Activated CD8-positive, alpha-beta memory T cell treated with anti-CD3 and anti-CD28 coated beads for 36 hours (primary cell): ENCODE results near the gene ALDH8A1. TPM values are rescaled to one million over a fixed set of nuclear protein-coding genes. Genes with fewer than 3 reads are reported as not detected.
"Not testable (repeated sequence)": the region's sequence is repeated elsewhere in the genome, so short reads cannot be mapped to it uniquely, and the experiment has no call there.

Source experiments
- CTCF ChIA-PET: fragments of 350-600 bp; sonication (Branson Sonifier 250); formaldehyde crosslinking; loops from one replicate; lab custom pipeline; 2021; ENCODE audit warnings: antibody characterized with exemption; lab: Charles Lee
- POLR2A ChIA-PET: fragments of 350-600 bp; sonication (Branson Sonifier 250); formaldehyde crosslinking; loops from one replicate; lab custom pipeline; 2021; ENCODE audit warnings: antibody characterized with exemption; lab: Charles Lee
- total RNA-seq, 2 experiments: library from RNA; stranded (reverse); gene quantifications; one replicate each; pipeline ENCODE4 v1.2.3, GENCODE V29; 2021

The ALDH8A1 gene
- total RNA-seq, 2 experiments from 2014 or later: 0.84 to 0.91 TPM

GRCh38 chr6:134921276-134921675 is 28.6 kb downstream of the ALDH8A1 start:
- CTCF ChIA-PET: no interaction called here

GRCh38 chr6:134920422-134920821 is 29.5 kb downstream of the ALDH8A1 start:
- ChIA-PET POLR2A (no interaction called here), CTCF (no interaction called here)

More at GRCh38 chr6:134921276-134921675, 28.6 kb downstream of the ALDH8A1 start:
- POLR2A ChIA-PET: no interaction called here

- POLR2A ChIA-PET: no interaction called here
- CTCF ChIA-PET: interaction anchor here (0.7 to 1.2 kb wide), 2 partner anchors 22 to 36 kb away, joined by 4 read pairs; no protein-coding TSS in a partner anchor
Observed at GRCh38 chr6:134918418-134918961, 31.4 kb downstream of the ALDH8A1 start.

- ChIA-PET CTCF (no interaction called here), POLR2A (no interaction called here)
Observed at GRCh38 chr6:134911547-134911946, 38.4 kb downstream of the ALDH8A1 start.

- POLR2A ChIA-PET: no interaction called here
- CTCF ChIA-PET: no interaction called here
Observed at GRCh38 chr6:134910593-134910935, 39.3 kb downstream of the ALDH8A1 start.

- CTCF ChIA-PET: interaction anchor here (0.5 to 0.7 kb wide), 2 partner anchors 31 to 447 kb away, joined by 3 read pairs; no protein-coding TSS in a partner anchor
- POLR2A ChIA-PET: no interaction called here
Observed at GRCh38 chr6:134909701-134910592, 40.0 kb downstream of the ALDH8A1 start.

- ChIA-PET CTCF (interaction anchor here (0.5 to 0.7 kb wide), 2 partner anchors 32 to 446 kb away, joined by 3 read pairs; no protein-coding TSS in a partner anchor), POLR2A (interaction anchor here (0.7 kb wide), 1 partner anchor 554 kb away, joined by 3 read pairs; no protein-coding TSS in a partner anchor)
Observed at GRCh38 chr6:134908906-134909516, 40.9 kb downstream of the ALDH8A1 start.

GRCh38 chr6:134904731-134905130 is 45.2 kb downstream of the ALDH8A1 start:
- POLR2A ChIA-PET, CTCF ChIA-PET: not testable (repeated sequence)

GRCh38 chr6:134903448-134903847 is 46.5 kb downstream of the ALDH8A1 start:
- ChIA-PET POLR2A (no interaction called here), CTCF (no interaction called here)

GRCh38 chr6:134902936-134903335 is 47.0 kb downstream of the ALDH8A1 start:
- CTCF ChIA-PET: no interaction called here
- POLR2A ChIA-PET: no interaction called here

- ChIA-PET POLR2A (no interaction called here), CTCF (no interaction called here)
Observed at GRCh38 chr6:134902074-134902861, 47.6 kb downstream of the ALDH8A1 start.

- ChIA-PET POLR2A (no interaction called here), CTCF (no interaction called here)
Observed at GRCh38 chr6:134898575-134898974, 51.3 kb downstream of the ALDH8A1 start.

GRCh38 chr6:134898166-134898565 is 51.7 kb downstream of the ALDH8A1 start:
- CTCF ChIA-PET, POLR2A ChIA-PET: not testable (repeated sequence)

- CTCF ChIA-PET: no interaction called here
- POLR2A ChIA-PET: no interaction called here
Observed at GRCh38 chr6:134896910-134897309, 53.0 kb downstream of the ALDH8A1 start.

- POLR2A ChIA-PET: interaction anchor here (0.5 kb wide), 1 partner anchor 352 kb away, joined by 4 read pairs; no protein-coding TSS in a partner anchor
- CTCF ChIA-PET: no interaction called here
Observed at GRCh38 chr6:134894800-134895199, 55.1 kb downstream of the ALDH8A1 start.

- ChIA-PET POLR2A (no interaction called here), CTCF (interaction anchor here (0.5 kb wide), 1 partner anchor 1074 kb away, joined by 3 read pairs; no protein-coding TSS in a partner anchor)
Observed at GRCh38 chr6:134892362-134892761, 57.5 kb downstream of the ALDH8A1 start.

- POLR2A ChIA-PET: no interaction called here
- CTCF ChIA-PET: no interaction called here
Observed at GRCh38 chr6:134891633-134892032, 58.3 kb downstream of the ALDH8A1 start.

- ChIA-PET CTCF (no interaction called here), POLR2A (no interaction called here)
Observed at GRCh38 chr6:134888316-134888715, 61.6 kb downstream of the ALDH8A1 start.

GRCh38 chr6:134884752-134885151 is 65.1 kb downstream of the ALDH8A1 start:
- ChIA-PET POLR2A (no interaction called here), CTCF (no interaction called here)
